IPS-15b (cell line): ENCODE measurements around the gene PRKN.

Source experiments
- H3K27me3 ChIP-seq: one replicate; pipeline ENCODE4 v1.6.1; 2013; ENCODE audit warnings: low read length; ENCODE audit not compliant: control insufficient read depth, insufficient read depth
- H3K36me3 ChIP-seq: one replicate; pipeline ENCODE4 v1.6.1; 2013; ENCODE audit warnings: low read length; ENCODE audit not compliant: control insufficient read depth, insufficient read depth
- H3K4me1 ChIP-seq: one replicate; pipeline ENCODE4 v1.6.1; 2013; ENCODE audit warnings: mild to moderate bottlenecking, low read length; ENCODE audit not compliant: control insufficient read depth, insufficient read depth
- H3K4me3 ChIP-seq: one replicate; pipeline ENCODE4 v1.5.1; 2013; ENCODE audit warnings: low read depth, low read length
- H3K9ac ChIP-seq: one replicate; pipeline ENCODE4 v1.6.1; 2013; ENCODE audit warnings: low read depth, mild to moderate bottlenecking, low read length
- H3K9me3 ChIP-seq: one replicate; pipeline ENCODE4 v1.6.1; 2013; ENCODE audit warnings: mild to moderate bottlenecking, low read length; ENCODE audit not compliant: control insufficient read depth, insufficient read depth

PRKN gene

GRCh38 chr6:162109480-162110050, 618.0 kb downstream of the PRKN start:
- Histone ChIP-seq H3K36me3 (no peaks in the 10 kb centered on the region), H3K4me1 (no peaks in the 10 kb centered on the region), H3K27me3 (no peaks in the 10 kb centered on the region), H3K9ac (no peak overlapping the region), H3K4me3 (no peak overlapping the region), H3K9me3 (no peaks in the 10 kb centered on the region)

DNA sequence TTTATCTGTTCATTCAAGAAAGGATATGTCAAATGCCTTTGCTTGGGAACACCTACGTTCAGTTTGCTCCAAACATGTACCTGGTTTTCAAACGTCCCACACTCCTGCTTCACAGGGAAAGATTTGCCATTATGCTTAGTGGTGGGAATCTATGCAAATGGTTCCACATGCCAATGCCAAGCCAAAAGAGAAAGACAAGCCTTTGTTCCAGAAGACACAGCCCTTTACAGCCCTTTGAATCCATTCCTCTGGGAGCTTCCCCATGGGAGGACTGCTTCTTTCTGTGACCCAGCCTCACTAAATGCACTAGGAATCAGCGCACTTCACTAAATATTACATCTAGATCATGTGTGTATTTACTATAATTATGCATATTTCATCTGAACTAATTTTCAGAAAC, 619.5 kb downstream of the PRKN start:
- Histone ChIP-seq H3K4me3 (no peak overlapping the region), H3K4me1 (no peaks in the 10 kb centered on the region), H3K9ac (no peak overlapping the region), H3K9me3 (no peaks in the 10 kb centered on the region), H3K27me3 (no peaks in the 10 kb centered on the region), H3K36me3 (no peaks in the 10 kb centered on the region)

- Histone ChIP-seq H3K9ac (no peak overlapping the region), H3K4me1 (no peaks in the 10 kb centered on the region), H3K36me3 (no peaks in the 10 kb centered on the region), H3K27me3 (no peaks in the 10 kb centered on the region), H3K4me3 (no peak overlapping the region), H3K9me3 (no peaks in the 10 kb centered on the region)
These were observed 627.5 kb downstream of the PRKN start for GRCh38 chr6:162100096-162100495.

DNA sequence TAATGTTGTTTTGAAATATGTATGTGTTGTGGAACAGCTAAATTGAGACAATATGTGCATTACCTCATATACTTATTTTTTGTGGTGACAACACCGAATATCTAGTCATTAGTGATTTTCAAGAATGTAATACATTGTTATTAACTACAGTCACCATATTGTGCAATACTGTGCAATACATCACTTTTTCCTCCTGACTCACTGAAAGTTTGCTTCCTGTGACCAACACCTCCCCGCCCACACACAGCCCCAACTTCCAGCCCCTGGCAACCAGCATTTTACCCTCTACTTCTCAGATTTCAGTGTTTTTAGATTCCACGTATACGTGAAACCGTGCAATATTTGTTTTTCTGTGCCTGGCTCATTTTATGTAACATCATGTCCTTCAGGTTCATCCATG, 627.9 kb downstream of the PRKN start:
- H3K9me3 ChIP-seq = no peaks in the 10 kb centered on the region
- H3K27me3 ChIP-seq = no peaks in the 10 kb centered on the region
- no peak overlapping the region for H3K9ac ChIP-seq
- no peak overlapping the region for H3K4me3 ChIP-seq
- no peaks in the 10 kb centered on the region for H3K4me1 ChIP-seq
- H3K36me3 ChIP-seq = no peaks in the 10 kb centered on the region

- H3K36me3 ChIP-seq = no peaks in the 10 kb centered on the region
- H3K9me3 ChIP-seq = no peaks in the 10 kb centered on the region
- H3K27me3 ChIP-seq = no peaks in the 10 kb centered on the region
- H3K9ac ChIP-seq = no peak overlapping the region
- no peak overlapping the region for H3K4me3 ChIP-seq
- no peaks in the 10 kb centered on the region for H3K4me1 ChIP-seq
These were observed 634.6 kb downstream of the PRKN start for GRCh38 chr6:162092816-162093502.

DNA sequence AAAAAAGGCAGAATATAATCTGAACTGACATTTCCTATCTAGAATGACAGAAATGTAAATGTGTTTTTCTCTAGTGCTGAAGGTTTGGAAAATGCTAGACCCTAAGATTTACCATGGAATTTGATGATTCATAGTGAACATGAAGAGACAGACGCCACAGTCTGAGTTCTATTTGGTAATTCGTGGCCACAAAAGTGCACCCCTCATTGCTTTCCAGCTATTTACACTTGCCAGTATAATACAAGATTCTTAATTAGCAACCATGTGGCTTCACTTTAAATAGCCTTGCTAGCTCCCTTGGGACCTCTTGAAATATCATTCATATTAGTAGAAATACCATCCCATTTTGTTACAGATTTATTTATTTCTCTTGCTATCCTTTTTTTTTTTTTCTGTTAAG, 636.8 kb downstream of the PRKN start:
- Histone ChIP-seq H3K9ac (no peak overlapping the region), H3K36me3 (no peaks in the 10 kb centered on the region), H3K4me3 (no peak overlapping the region), H3K9me3 (no peaks in the 10 kb centered on the region), H3K4me1 (no peaks in the 10 kb centered on the region), H3K27me3 (no peaks in the 10 kb centered on the region)

DNA sequence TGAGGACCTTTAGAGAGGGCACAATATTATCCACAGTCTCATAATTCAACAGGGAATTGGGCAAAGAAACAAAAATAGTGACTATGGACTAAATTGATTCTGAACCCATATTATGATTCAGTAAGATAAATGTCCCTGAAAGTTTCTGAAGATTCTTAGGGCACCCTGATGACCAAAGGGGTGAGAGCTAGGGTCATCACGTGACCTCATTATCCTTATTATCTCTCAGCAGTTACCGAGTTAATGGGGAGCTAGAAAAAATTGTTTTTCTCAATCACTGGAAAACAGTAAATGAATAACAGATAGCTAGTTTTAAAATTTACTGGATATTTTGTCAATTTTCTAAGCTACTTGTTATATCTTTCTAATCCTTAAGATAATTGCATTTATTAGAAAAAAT, 639.5 kb downstream of the PRKN start:
- Histone ChIP-seq H3K9ac (no peak overlapping the region), H3K4me1 (no peaks in the 10 kb centered on the region), H3K9me3 (no peaks in the 10 kb centered on the region), H3K27me3 (no peaks in the 10 kb centered on the region), H3K36me3 (no peaks in the 10 kb centered on the region), H3K4me3 (no peak overlapping the region)

- H3K27me3 ChIP-seq = no peaks in the 10 kb centered on the region
- no peak overlapping the region for H3K4me3 ChIP-seq
- no peaks in the 10 kb centered on the region for H3K9me3 ChIP-seq
- no peaks in the 10 kb centered on the region for H3K4me1 ChIP-seq
- no peak overlapping the region for H3K9ac ChIP-seq
- H3K36me3 ChIP-seq = no peaks in the 10 kb centered on the region
These were observed 642.0 kb downstream of the PRKN start for GRCh38 chr6:162085561-162085960.

- no peaks in the 10 kb centered on the region for H3K36me3 ChIP-seq
- no peak overlapping the region for H3K4me3 ChIP-seq
- no peaks in the 10 kb centered on the region for H3K4me1 ChIP-seq
- H3K9ac ChIP-seq = no peak overlapping the region
- no peaks in the 10 kb centered on the region for H3K27me3 ChIP-seq
- H3K9me3 ChIP-seq = no peaks in the 10 kb centered on the region
These were observed 645.0 kb downstream of the PRKN start for GRCh38 chr6:162082520-162082919.

GRCh38 chr6:162078667-162079066, 648.9 kb downstream of the PRKN start:
- Histone ChIP-seq H3K27me3 (no peaks in the 10 kb centered on the region), H3K9ac (no peak overlapping the region), H3K9me3 (no peaks in the 10 kb centered on the region), H3K4me1 (no peaks in the 10 kb centered on the region), H3K4me3 (no peak overlapping the region), H3K36me3 (no peaks in the 10 kb centered on the region)

DNA sequence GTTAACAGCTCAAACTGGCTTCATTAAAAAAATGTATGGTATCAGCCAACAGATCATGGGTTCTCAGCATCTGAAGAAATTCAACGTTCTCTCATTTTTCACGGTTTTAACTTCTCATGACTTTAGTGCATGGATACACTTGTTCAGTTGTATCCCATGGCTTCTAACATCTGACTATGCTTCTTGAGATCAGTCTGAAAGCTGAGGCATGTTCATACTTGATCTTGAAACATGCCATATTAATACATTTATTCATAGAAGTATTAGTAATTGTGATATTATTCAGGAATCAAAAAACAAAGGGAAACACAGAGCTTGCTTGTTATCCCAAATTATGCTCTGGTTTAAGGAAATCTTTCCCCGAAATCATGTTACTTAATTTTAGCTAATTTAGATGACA, 649.4 kb downstream of the PRKN start:
- no peaks in the 10 kb centered on the region for H3K27me3 ChIP-seq
- no peaks in the 10 kb centered on the region for H3K4me1 ChIP-seq
- H3K9me3 ChIP-seq = no peaks in the 10 kb centered on the region
- no peak overlapping the region for H3K9ac ChIP-seq
- no peak overlapping the region for H3K4me3 ChIP-seq
- H3K36me3 ChIP-seq = no peaks in the 10 kb centered on the region

DNA sequence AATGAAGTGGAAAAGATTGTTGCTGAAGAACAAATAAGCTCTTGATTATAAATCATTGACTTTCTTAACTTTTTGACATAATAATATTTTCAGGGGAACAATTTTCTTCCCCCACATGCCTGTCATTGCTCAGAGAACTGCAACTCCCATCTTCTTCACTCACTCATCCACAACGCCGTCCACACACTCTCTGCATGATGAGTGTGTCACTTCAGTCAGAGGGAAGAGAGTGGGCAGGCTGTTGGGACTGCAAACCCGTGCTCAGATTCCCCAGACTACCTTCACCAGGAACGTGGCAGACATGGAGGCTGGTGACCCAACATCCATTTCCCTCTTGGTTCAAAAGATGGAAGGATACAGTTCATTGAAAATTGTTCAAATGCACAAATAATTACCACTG, 650.8 kb downstream of the PRKN start:
- H3K9ac ChIP-seq = no peak overlapping the region

More for the DNA sequence above, 650.8 kb downstream of the PRKN start:
- Histone ChIP-seq H3K4me1 (no peaks in the 10 kb centered on the region), H3K27me3 (no peaks in the 10 kb centered on the region), H3K9me3 (no peaks in the 10 kb centered on the region), H3K4me3 (no peak overlapping the region), H3K36me3 (no peaks in the 10 kb centered on the region)
